Upper lobe of right lung (tissue), 1 donor: ENCODE results near the gene SF3A2. TPM values are rescaled to one million over a fixed set of nuclear protein-coding genes. Genes with fewer than 3 reads are reported as not detected.

Source experiments
- ATAC-seq: fragments of 200-7000 bp; cut with Tn5 transposase; one replicate; pipeline ENCODE4 v1.9.1; 2020; ENCODE audit warnings: mild to moderate bottlenecking, moderate library complexity
- DNase-seq: peaks from one replicate; pipeline ENCODE4 v3.0.0-alpha.2; 2020
- H3K27ac ChIP-seq: fragments of 200-600 bp; one replicate; pipeline ENCODE4 v1.8.0; 2022
- H3K27me3 ChIP-seq: fragments of 200-600 bp; one replicate; pipeline ENCODE4 v1.8.0; 2022; ENCODE audit warnings: mild to moderate bottlenecking
- H3K36me3 ChIP-seq: fragments of 200-600 bp; one replicate; pipeline ENCODE4 v1.8.0; 2022
- H3K4me1 ChIP-seq: fragments of 200-600 bp; one replicate; pipeline ENCODE4 v1.8.0; 2022
- H3K4me3 ChIP-seq: fragments of 200-600 bp; one replicate; pipeline ENCODE4 v1.8.0; 2022; ENCODE audit warnings: mild to moderate bottlenecking
- H3K9me3 ChIP-seq: fragments of 200-600 bp; one replicate; pipeline ENCODE4 v1.8.0; 2022
- CTCF ChIP-seq: fragments of 200-600 bp; IDR thresholded peaks from one replicate; pipeline ENCODE4 v1.8.0; 2022; ENCODE audit warnings: antibody characterized with exemption
- intact Hi-C: fragments of 100-400 bp; cut with DNase I; formaldehyde crosslinking; loops from one replicate; pipeline ENCODE4 v1.11.0; 2022
- total RNA-seq: library from RNA; stranded (reverse); fragmentation: NEBNext Ultra II Directional; extraction: Animal tissue kit (Norgen Biotek cat#: 25700); gene quantifications from one replicate; pipeline ENCODE4 v1.2.1, GENCODE V29; 2021
- donor health status: DM: no; HTN: yes; CAD: no; lungs with severe emphysema.

Gene SF3A2
- total RNA-seq, 1 donor from 2014 or later, result 67.1 TPM

GRCh38 chr19:2261438-2262172, 25.0 kb downstream of the SF3A2 start:
- intact Hi-C loops, result no loop called here
- DNase-seq (peak; percentile 68), ATAC-seq (peak; percentile 45)
- Histone ChIP-seq H3K4me3 (no peak overlapping the region), H3K27ac (no peak overlapping the region), H3K36me3 (no peaks in the 10 kb centered on the region), H3K27me3 (no peaks in the 10 kb centered on the region), H3K9me3 (no peaks in the 10 kb centered on the region), H3K4me1 (peaks cover 16% of the 10 kb centered on the region)
- peak; percentile 66 for TF ChIP-seq CTCF

DNA sequence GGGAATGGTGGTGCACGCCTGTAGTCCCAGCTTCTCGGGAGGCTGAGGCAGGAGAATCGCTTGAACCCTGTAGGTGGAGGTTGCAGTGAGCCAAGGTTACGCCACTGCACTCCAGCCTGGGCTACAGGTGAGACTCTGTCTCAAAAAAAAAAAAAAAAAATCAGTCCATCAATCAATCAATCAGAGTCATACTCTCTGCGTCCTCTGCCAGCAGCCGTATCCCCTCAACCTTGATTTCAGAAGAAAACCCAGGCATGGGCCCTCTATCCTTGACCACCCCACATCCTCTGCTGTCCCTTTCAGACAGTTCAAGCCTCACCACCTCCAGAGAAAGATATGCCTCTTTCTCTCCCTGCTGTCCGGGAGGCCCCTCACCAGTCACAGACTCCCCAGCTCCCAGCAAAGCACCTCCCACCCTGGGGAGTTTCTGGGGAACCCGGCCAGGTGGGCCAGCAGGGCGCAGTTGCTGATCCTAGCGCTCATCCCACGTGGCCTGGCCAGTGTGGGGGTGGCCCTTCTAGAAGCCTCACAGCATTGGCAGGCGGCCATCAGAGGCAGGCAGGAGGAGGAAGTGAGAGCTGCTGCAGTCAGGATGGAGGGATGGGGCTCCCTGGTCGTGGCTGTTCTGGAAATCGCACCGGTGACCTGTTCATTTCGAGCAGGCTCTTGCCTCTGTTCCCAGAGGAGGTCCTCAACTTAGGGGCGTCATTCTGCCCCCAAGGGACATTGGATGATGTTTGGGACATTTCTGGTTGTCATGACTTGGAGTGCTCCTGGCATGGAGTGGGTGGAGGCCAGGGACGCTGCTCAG, 29.8 kb downstream of the SF3A2 start:
- Histone ChIP-seq H3K36me3 (peaks cover 3% of the 10 kb centered on the region), H3K4me3 (no peak overlapping the region), H3K27me3 (no peaks in the 10 kb centered on the region), H3K4me1 (peaks cover 34% of the 10 kb centered on the region), H3K27ac (peak overlapping the region; percentile 14), H3K9me3 (no peaks in the 10 kb centered on the region)
- ATAC-seq (peak; percentile 47), DNase-seq (peak; percentile 95)
- no peak for TF ChIP-seq CTCF
- intact Hi-C loops, result no loop called here

- ATAC-seq, result no peak
- intact Hi-C loops, result no loop called here
- H3K4me3 ChIP-seq, result peak overlapping the region; percentile 100
Measured at GRCh38 chr19:2268480-2268830, 31.8 kb downstream of the SF3A2 start.

DNA sequence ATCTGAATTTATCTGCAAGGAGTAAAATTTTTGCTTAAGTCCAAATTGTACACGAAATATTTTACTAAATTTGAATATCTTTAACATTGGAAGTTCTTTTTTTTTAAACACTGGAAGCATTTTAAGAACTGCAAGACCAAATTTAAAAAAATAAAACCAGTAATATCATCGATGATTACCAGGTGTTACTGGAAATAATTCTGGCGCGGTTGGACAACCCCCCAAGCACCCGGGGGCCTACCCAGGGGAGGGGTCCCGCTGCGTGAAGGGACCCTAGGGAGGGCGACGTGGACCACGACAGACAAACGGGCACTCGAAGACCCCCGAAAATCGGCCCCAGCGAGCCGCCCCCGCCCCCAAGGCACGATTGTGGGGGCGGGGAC, 32.2 kb downstream of the SF3A2 start:
- H3K4me1 ChIP-seq, result peaks cover 54% of the 10 kb centered on the region
- TF ChIP-seq CTCF, result no peak
- no peaks in the 10 kb centered on the region for H3K27me3 ChIP-seq
- no peaks in the 10 kb centered on the region for H3K9me3 ChIP-seq
- intact Hi-C loops, result no loop called here
- ATAC-seq (no peak), DNase-seq (no peak)
- peak overlapping the region; percentile 44 for H3K27ac ChIP-seq
- H3K4me3 ChIP-seq, result peak overlapping the region; percentile 100
- peaks cover 25% of the 10 kb centered on the region for H3K36me3 ChIP-seq

More at GRCh38 chr19:2268480-2268830, 31.8 kb downstream of the SF3A2 start:
- no peaks in the 10 kb centered on the region for H3K9me3 ChIP-seq
- no peak for TF ChIP-seq CTCF
- H3K27ac ChIP-seq, result no peak overlapping the region
- peaks cover 24% of the 10 kb centered on the region for H3K36me3 ChIP-seq
- DNase-seq, result no peak
- H3K27me3 ChIP-seq, result no peaks in the 10 kb centered on the region
- peaks cover 50% of the 10 kb centered on the region for H3K4me1 ChIP-seq

DNA sequence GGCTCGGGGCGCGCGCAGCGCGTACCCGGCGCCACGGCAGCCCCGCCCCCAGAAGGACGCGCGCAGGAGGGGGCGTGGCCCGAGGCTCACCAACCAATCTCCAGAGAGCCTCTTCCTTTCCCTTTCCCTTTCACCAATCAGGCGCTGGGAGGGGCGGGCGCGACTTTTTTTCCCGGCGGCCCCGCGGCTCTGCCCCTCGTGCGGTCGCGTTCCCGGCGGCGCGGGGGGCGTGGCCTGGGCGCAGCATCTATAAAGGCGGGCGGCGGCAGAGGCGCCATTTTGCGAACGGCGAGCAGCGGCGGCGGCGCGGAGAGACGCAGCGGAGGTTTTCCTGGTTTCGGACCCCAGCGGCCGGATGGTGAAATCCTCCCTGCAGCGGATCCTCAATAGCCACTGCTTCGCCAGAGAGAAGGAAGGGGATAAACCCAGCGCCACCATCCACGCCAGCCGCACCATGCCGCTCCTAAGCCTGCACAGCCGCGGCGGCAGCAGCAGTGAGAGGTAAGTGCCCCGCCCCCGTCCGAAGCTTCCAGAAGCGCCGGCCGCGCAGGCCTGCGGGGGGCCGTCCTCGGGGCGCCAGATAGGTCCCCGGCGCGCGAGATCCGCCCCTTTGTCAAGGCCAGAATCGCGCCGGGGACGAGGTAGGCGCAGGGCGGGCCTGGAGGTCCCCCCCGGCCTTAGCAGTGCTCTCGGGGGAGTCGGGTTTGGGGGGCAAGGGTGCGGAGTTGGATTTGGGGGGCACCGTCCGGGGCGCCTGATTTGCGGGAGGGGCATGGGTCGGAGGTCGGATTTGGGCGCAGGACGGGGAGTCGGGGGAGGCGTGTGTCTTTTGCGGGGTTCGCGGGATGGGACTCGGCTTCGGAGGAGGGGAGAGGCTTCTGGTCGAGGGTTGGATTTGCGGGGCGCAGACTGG, 32.9 kb downstream of the SF3A2 start:
- peaks cover 25% of the 10 kb centered on the region for H3K36me3 ChIP-seq
- DNase-seq (peak; percentile 99), ATAC-seq (peak; percentile 90)
- H3K4me1 ChIP-seq, result peaks cover 61% of the 10 kb centered on the region
- H3K27me3 ChIP-seq, result no peaks in the 10 kb centered on the region
- H3K4me3 ChIP-seq, result peak overlapping the region; percentile 100
- H3K27ac ChIP-seq, result peak overlapping the region; percentile 98
- no peaks in the 10 kb centered on the region for H3K9me3 ChIP-seq
- TF ChIP-seq CTCF, result no peak
- intact Hi-C loops, result loop anchor here (5.0 kb wide), 1 partner anchor 32 kb away; the partner anchor contains the start of genes PLEKHJ1 and SF3A2
